HG03039 (cell line): ENCODE results near the gene PSME1.

Experiments used
- ATAC-seq: cut with Tn5 transposase; IDR thresholded peaks from one replicate; pipeline ENCODE4 v1.9.1; 2021; ENCODE audit warnings: mild to moderate bottlenecking, moderate library complexity; ENCODE audit not compliant: unreplicated experiment

Gene PSME1

GRCh38 chr14:24186831-24187538, 51.0 kb downstream of the PSME1 start:
- no peak for ATAC-seq

DNA sequence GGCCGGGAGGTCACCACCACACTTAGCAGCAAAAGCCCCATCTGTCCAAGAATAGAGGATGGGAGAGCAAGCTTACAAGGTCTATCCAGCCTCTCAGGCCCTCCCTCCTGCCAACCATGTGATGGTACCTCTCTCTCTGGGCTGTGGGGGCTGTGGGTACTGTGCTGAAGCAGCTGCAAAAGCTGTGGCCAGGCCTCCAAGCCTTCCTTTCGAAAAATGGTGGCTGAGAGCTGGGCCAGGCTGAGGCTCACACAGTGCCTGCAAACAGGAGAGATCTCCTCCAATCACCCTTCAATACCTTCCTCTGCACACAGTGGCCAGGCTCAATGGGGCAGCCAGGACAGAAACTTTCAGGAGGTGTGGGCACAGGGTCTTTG, 51.5 kb downstream of the PSME1 start:
- no peak for ATAC-seq
